NCI-H1105 treated with DMSO at 0.1 percent for 48 hours (cell line): ENCODE data around the gene XCL2.
"Not testable (repeated sequence)": the region's sequence is repeated elsewhere in the genome, so short reads cannot be mapped to it uniquely, and the experiment has no call there.

ENCODE experiments used
- DNase-seq: peaks from one replicate; lab custom pipeline; 2025; lab: John Stamatoyannopoulos, UW

XCL2 gene

GRCh38 chr1:168556647-168557046 is 12.8 kb upstream of the XCL2 start:
- DNase-seq = no peak

GRCh38 chr1:168555508-168556046 is 11.8 kb upstream of the XCL2 start:
- DNase-seq = no peak

GRCh38 chr1:168554603-168555483 is 11.0 kb upstream of the XCL2 start:
- no peak for DNase-seq

- no peak for DNase-seq
These were observed 10.1 kb upstream of the XCL2 start for GRCh38 chr1:168553680-168554553.

- DNase-seq = no peak
These were observed 9.2 kb upstream of the XCL2 start for GRCh38 chr1:168552961-168553360.

- no peak for DNase-seq
These were observed 7.9 kb upstream of the XCL2 start for GRCh38 chr1:168551688-168552087.

GRCh38 chr1:168550971-168551370 is 7.2 kb upstream of the XCL2 start:
- DNase-seq = no peak

- not testable (repeated sequence) for DNase-seq
These were observed 2.7 kb upstream of the XCL2 start for GRCh38 chr1:168546553-168546895.

GRCh38 chr1:168545678-168546552 is 2.1 kb upstream of the XCL2 start:
- DNase-seq = peak; percentile 31

- DNase-seq = not testable (repeated sequence)
These were observed 819 bp downstream of the XCL2 start for GRCh38 chr1:168542978-168543377.

GRCh38 chr1:168540798-168541197 is 3.0 kb downstream of the XCL2 start:
- not testable (repeated sequence) for DNase-seq

- no peak for DNase-seq
These were observed 8.3 kb downstream of the XCL2 start for GRCh38 chr1:168535536-168535935.

GRCh38 chr1:168531615-168532345 is 12.0 kb downstream of the XCL2 start:
- DNase-seq = no peak

- DNase-seq = no peak
These were observed 14.3 kb downstream of the XCL2 start for GRCh38 chr1:168529518-168529917.

GRCh38 chr1:168521401-168522000 is 22.3 kb downstream of the XCL2 start:
- DNase-seq = no peak

- no peak for DNase-seq
These were observed 23.0 kb downstream of the XCL2 start for GRCh38 chr1:168520832-168521231.

GRCh38 chr1:168520052-168520751 is 23.6 kb downstream of the XCL2 start:
- DNase-seq = no peak

GRCh38 chr1:168518813-168519212 is 25.0 kb downstream of the XCL2 start:
- no peak for DNase-seq

GRCh38 chr1:168518201-168518689 is 25.6 kb downstream of the XCL2 start:
- DNase-seq = no peak

- DNase-seq = no peak
These were observed 29.3 kb downstream of the XCL2 start for GRCh38 chr1:168514455-168514854.
